Liver (tissue), 9 donors: ENCODE measurements around the gene PRRG2. TPM values are rescaled to one million over a fixed set of nuclear protein-coding genes. Genes with fewer than 3 reads are reported as not detected.

Experiments
- DNase-seq: peaks from one replicate; pipeline ENCODE4 v3.0.0-alpha.2; 2017; ENCODE audit warnings: low spot score
- H3K27ac ChIP-seq, 2 donors: one replicate each; pipeline ENCODE4 v1.7.0; 2013; ENCODE audit warnings: inconsistent platforms in 2 of 2, low read length in 2 of 2, control low read depth in 1 of 2, low read depth in 1 of 2, mild to moderate bottlenecking in 1 of 2
- H3K27me3 ChIP-seq, 4 donors: one replicate each; pipeline versions ENCODE4 v1.6.1 to v1.7.0; 2013; ENCODE audit warnings: low read length in 3 of 4, inconsistent platforms in 1 of 4, mild to moderate bottlenecking in 1 of 4, moderate library complexity in 1 of 4; ENCODE audit not compliant: control insufficient read depth in 4 of 4, insufficient read depth in 4 of 4
- H3K36me3 ChIP-seq, 4 donors: one replicate each; pipeline versions ENCODE4 v1.6.1 to v1.7.0; 2013; ENCODE audit warnings: low read length in 3 of 4, mild to moderate bottlenecking in 3 of 4, low read depth in 1 of 4, moderate library complexity in 1 of 4; ENCODE audit not compliant: control insufficient read depth in 4 of 4, insufficient read depth in 3 of 4
- H3K4me1 ChIP-seq, 4 donors: one replicate each; pipeline versions ENCODE4 v1.6.1 to v1.7.0; 2013; ENCODE audit warnings: low read length in 3 of 4, mild to moderate bottlenecking in 3 of 4, moderate library complexity in 1 of 4; ENCODE audit not compliant: control insufficient read depth in 4 of 4, insufficient read depth in 4 of 4
- H3K4me3 ChIP-seq, 3 donors: one replicate each; pipeline versions ENCODE4 v1.6.1 to v1.7.0; 2013; ENCODE audit warnings: low read length in 3 of 3, control low read depth in 1 of 3, low read depth in 1 of 3, mild to moderate bottlenecking in 1 of 3
- H3K9ac ChIP-seq, 2 donors: one replicate each; pipeline ENCODE4 v1.7.0; 2013; ENCODE audit warnings: low read length in 2 of 2, mild to moderate bottlenecking in 2 of 2, moderate library complexity in 2 of 2, control low read depth in 1 of 2, low read depth in 1 of 2
- H3K9me3 ChIP-seq, 4 donors: one replicate each; pipeline versions ENCODE4 v1.6.1 to v1.7.0; 2013; ENCODE audit warnings: low read length in 3 of 4; ENCODE audit not compliant: control insufficient read depth in 4 of 4
- EGR1 ChIP-seq, 2 donors: IDR thresholded peaks; 2 replicates each; pipeline ENCODE4 v1.6.1; 2016 to 2018; ENCODE audit warnings: antibody characterized with exemption in 2 of 2, low read depth in 2 of 2
- FOXA1 ChIP-seq: IDR thresholded peaks from 2 replicates; pipeline ENCODE4 v1.6.1; 2016; ENCODE audit warnings: antibody characterized with exemption
- FOXA2 ChIP-seq: IDR thresholded peaks from 2 replicates; pipeline ENCODE4 v1.6.1; 2016; ENCODE audit warnings: antibody characterized with exemption
- GABPA ChIP-seq, 2 donors: IDR thresholded peaks in 1 of 2; conservative IDR thresholded peaks in 1 of 2; 2 replicates each; pipeline ENCODE4 v1.6.1; 2016; ENCODE audit warnings: antibody characterized with exemption in 2 of 2, mild to moderate bottlenecking in 1 of 2, moderate library complexity in 1 of 2
- HNF4A ChIP-seq, 2 donors: conservative IDR thresholded peaks; 2 replicates each; pipeline ENCODE4 v1.6.1; 2016; ENCODE audit warnings: antibody characterized with exemption in 2 of 2, mild to moderate bottlenecking in 2 of 2
- HNF4G ChIP-seq: IDR thresholded peaks from 2 replicates; pipeline ENCODE4 v1.6.1; 2016; ENCODE audit warnings: antibody characterized with exemption
- NR2F2 ChIP-seq: IDR thresholded peaks from 2 replicates; pipeline ENCODE4 v1.6.1; 2016; ENCODE audit warnings: antibody characterized with exemption
- RAD21 ChIP-seq, 2 donors: IDR thresholded peaks; 2 replicates each; pipeline ENCODE4 v1.6.1; 2016; ENCODE audit warnings: antibody characterized with exemption in 2 of 2, mild to moderate bottlenecking in 2 of 2
- SP1 ChIP-seq: IDR thresholded peaks from 2 replicates; pipeline ENCODE4 v1.6.1; 2018; ENCODE audit warnings: antibody characterized with exemption, mild to moderate bottlenecking
- TAF1 ChIP-seq: conservative IDR thresholded peaks from 2 replicates; pipeline ENCODE4 v1.6.1; 2016; ENCODE audit warnings: antibody characterized with exemption, mild to moderate bottlenecking
- YY1 ChIP-seq: IDR thresholded peaks from 2 replicates; pipeline ENCODE4 v1.6.1; 2016; ENCODE audit warnings: antibody characterized with exemption, mild to moderate bottlenecking
- WGBS: extraction: QIAGEN DNeasy Blood & Tissue Kit; methylation state at CpG from one replicate; pipeline ENCODE4 v1.1.7; 2013; 5-methylcytosine and 5-hydroxymethylcytosine counted together
- polyA plus RNA-seq, 2 donors: library from polyadenylated mRNA; stranded (reverse) in 1 of 2; unstranded in 1 of 2; fragments of 200-250 nt in 1 of 2; fragments of >200 nt in 1 of 2; fragmentation: Nextera tagmentation in 1 of 2; extraction: Ambion mirVana in 1 of 2; gene quantifications; one replicate each; pipeline versions ENCODE4 v1.2.1 to v1.2.3, GENCODE V29; 2013 to 2015
- total RNA-seq, 2 donors: library from RNA; depleted of rRNA; stranded (reverse); fragments of >200 nt; gene quantifications; one replicate each; pipeline ENCODE4 v1.2.3, GENCODE V29; 2014
- TF ChIP-seq, protein P1 (sequence below): IDR thresholded peaks from 2 replicates; pipeline ENCODE4 v1.6.1; 2016; ENCODE audit warnings: antibody characterized with exemption
- TF ChIP-seq, protein P2 (sequence below): IDR thresholded peaks from 2 replicates; pipeline ENCODE4 v1.6.1; 2016; ENCODE audit warnings: antibody characterized with exemption
- TF ChIP-seq, protein P3 (sequence below): IDR thresholded peaks from 2 replicates; pipeline ENCODE4 v1.6.1; 2016; ENCODE audit warnings: antibody characterized with exemption
- TF ChIP-seq, protein P4 (sequence below): IDR thresholded peaks from 2 replicates; pipeline ENCODE4 v1.6.1; 2016; ENCODE audit warnings: antibody characterized with exemption, mild to moderate bottlenecking
- donor health status: healthy.
- donor health status: healthy.
- donor health status: healthy.
- donor health status: healthy.
- donor health status: healthy.

PRRG2 gene
- total and polyA plus RNA-seq, 4 donors: 1.1 to 2.8 (median 2.1) TPM

DNA sequence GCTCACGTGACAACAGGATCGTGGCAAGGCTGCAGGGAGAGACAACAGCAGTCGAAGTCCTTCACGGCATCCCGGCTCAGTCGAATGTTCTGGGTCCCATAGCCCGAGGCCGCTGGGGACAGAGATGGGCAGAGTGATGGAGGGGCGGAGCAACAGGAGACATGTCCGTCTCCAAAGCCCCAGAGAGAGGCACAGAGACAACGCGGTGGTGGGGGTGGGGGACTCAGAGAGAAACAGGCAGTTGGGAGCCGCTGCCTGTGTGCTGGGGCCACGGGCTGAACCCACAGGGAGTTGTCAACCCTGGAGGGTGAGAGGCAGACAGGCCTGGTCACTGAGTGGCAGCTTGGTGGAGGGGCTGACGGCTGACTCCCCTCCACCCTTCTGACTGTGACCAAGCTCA, 21.2 kb upstream of the PRRG2 start:
- DNase-seq: no peak
- H3K27me3 ChIP-seq: no peaks in the 10 kb centered on the region
- H3K9ac ChIP-seq: no peak overlapping the region
- WGBS: 76% methylated on average over 15 of the region's 15 CpGs
- peaks cover 0 to 10% (median 4%) of the 10 kb centered on the region in 4 donors for H3K4me1 ChIP-seq
- TF ChIP-seq TAF1 (no peak), HNF4G (no peak), SP1 (no peak), EGR1 (IDR thresholded peaks at IDR 0.05; ENCODE audit: low read depth in 2 of 2) (no peak)
- TF ChIP-seq, protein P1, sequence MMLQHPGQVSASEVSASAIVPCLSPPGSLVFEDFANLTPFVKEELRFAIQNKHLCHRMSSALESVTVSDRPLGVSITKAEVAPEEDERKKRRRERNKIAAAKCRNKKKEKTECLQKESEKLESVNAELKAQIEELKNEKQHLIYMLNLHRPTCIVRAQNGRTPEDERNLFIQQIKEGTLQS: no peak
- H3K27ac ChIP-seq: peak overlapping the region in 1 of 2 donors; percentile 11
- peaks cover 5 to 36% (median 15%) of the 10 kb centered on the region in 4 donors for H3K36me3 ChIP-seq
- H3K4me3 ChIP-seq: no peak overlapping the region
- H3K9me3 ChIP-seq: no peaks in the 10 kb centered on the region

DNA sequence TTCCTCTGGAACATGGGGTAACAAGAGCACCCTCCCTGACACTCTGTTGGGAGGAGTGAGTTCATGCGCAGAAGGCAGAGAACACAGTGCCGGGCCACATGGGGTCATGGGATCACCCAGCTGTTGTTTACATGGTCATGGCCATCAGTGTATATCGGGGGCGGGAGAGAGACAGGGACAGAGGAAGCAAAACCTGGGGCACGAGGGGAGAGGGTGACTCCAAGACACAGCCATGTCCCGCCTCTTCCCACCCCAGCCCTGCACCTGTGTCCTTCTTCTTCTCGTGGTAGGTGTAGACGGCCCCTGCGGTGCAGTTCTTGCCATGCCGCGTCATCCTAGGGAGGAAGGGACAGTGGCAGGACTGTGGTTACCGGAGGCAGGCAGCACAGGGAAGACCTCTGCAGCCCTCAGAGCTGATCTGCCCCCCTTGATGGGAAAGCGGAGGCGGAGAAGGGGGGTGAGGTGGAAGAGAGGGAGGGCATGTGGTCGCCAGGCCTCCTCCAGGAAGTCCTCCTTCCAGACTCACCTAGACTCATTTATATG, 20.7 kb upstream of the PRRG2 start:
- Histone ChIP-seq H3K27ac (peak overlapping the region in 1 of 2 donors; percentile 4), H3K9me3 (no peaks in the 10 kb centered on the region), H3K27me3 (no peaks in the 10 kb centered on the region), H3K9ac (no peak overlapping the region), H3K36me3 (peaks cover 5 to 34% (median 14%) of the 10 kb centered on the region in 4 donors), H3K4me3 (no peak overlapping the region), H3K4me1 (peaks cover 0 to 13% (median 4%) of the 10 kb centered on the region in 4 donors)
- no peak for DNase-seq
- 61% methylated on average over 15 of the region's 15 CpGs for WGBS
- no peak for TF ChIP-seq RAD21 (IDR thresholded peaks at IDR 0.05)
- TF ChIP-seq TAF1: no peak
- TF ChIP-seq NR2F2: no peak
- no peak for TF ChIP-seq FOXA1
- TF ChIP-seq, protein P2, sequence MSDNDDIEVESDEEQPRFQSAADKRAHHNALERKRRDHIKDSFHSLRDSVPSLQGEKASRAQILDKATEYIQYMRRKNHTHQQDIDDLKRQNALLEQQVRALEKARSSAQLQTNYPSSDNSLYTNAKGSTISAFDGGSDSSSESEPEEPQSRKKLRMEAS: no peak
- TF ChIP-seq, protein P1: no peak
- TF ChIP-seq HNF4A (conservative IDR thresholded peaks at IDR 0.05): no peak
- TF ChIP-seq, protein P3, sequence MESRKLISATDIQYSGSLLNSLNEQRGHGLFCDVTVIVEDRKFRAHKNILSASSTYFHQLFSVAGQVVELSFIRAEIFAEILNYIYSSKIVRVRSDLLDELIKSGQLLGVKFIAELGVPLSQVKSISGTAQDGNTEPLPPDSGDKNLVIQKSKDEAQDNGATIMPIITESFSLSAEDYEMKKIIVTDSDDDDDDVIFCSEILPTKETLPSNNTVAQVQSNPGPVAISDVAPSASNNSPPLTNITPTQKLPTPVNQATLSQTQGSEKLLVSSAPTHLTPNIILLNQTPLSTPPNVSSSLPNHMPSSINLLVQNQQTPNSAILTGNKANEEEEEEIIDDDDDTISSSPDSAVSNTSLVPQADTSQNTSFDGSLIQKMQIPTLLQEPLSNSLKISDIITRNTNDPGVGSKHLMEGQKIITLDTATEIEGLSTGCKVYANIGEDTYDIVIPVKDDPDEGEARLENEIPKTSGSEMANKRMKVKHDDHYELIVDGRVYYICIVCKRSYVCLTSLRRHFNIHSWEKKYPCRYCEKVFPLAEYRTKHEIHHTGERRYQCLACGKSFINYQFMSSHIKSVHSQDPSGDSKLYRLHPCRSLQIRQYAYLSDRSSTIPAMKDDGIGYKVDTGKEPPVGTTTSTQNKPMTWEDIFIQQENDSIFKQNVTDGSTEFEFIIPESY: no peak
- no peak for TF ChIP-seq HNF4G
- TF ChIP-seq FOXA2: no peak
- TF ChIP-seq, protein P4, sequence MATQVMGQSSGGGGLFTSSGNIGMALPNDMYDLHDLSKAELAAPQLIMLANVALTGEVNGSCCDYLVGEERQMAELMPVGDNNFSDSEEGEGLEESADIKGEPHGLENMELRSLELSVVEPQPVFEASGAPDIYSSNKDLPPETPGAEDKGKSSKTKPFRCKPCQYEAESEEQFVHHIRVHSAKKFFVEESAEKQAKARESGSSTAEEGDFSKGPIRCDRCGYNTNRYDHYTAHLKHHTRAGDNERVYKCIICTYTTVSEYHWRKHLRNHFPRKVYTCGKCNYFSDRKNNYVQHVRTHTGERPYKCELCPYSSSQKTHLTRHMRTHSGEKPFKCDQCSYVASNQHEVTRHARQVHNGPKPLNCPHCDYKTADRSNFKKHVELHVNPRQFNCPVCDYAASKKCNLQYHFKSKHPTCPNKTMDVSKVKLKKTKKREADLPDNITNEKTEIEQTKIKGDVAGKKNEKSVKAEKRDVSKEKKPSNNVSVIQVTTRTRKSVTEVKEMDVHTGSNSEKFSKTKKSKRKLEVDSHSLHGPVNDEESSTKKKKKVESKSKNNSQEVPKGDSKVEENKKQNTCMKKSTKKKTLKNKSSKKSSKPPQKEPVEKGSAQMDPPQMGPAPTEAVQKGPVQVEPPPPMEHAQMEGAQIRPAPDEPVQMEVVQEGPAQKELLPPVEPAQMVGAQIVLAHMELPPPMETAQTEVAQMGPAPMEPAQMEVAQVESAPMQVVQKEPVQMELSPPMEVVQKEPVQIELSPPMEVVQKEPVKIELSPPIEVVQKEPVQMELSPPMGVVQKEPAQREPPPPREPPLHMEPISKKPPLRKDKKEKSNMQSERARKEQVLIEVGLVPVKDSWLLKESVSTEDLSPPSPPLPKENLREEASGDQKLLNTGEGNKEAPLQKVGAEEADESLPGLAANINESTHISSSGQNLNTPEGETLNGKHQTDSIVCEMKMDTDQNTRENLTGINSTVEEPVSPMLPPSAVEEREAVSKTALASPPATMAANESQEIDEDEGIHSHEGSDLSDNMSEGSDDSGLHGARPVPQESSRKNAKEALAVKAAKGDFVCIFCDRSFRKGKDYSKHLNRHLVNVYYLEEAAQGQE: no peak
- no peak for TF ChIP-seq YY1
- TF ChIP-seq GABPA (IDR thresholded peaks at IDR 0.05 in 1 of 2, conservative IDR thresholded peaks at IDR 0.05 in 1 of 2): no peak
